Measurements from ENCODE around the gene RTKN.

RTKN gene

GRCh38 chr2:74420006-74420405 lies 21.7 kb downstream of the RTKN start:
- Histone ChIP-seq H3K79me2 (ENCODE audit: insufficient read depth, low read length) (no peaks in the 10 kb centered on the region), H4K20me1 (ENCODE audit: low read depth, low read length) (no peaks in the 10 kb centered on the region), H3K4me2 (ENCODE audit: low read depth, low read length, poor library complexity, severe bottlenecking) (no peak overlapping the region), H3F3A (ENCODE audit: insufficient read depth) (no peaks in the 10 kb centered on the region; the same call in 1 of the 2 replicates), H2AFZ (ENCODE audit: low read depth, low read length, severe bottlenecking) (no peak overlapping the region), H3K27me3 (ENCODE audit: low read length) (no peaks in the 10 kb centered on the region), H3K36me3 (ENCODE audit: low read length) (no peaks in the 10 kb centered on the region), H3K27ac (ENCODE audit: low read depth, low read length) (no peak overlapping the region), H3K9me2 (replicated peaks; ENCODE audit: insufficient read depth, low read length) (no peaks in the 10 kb centered on the region), H3K9ac (ENCODE audit: low read length) (no peak overlapping the region), H3K9me3 (ENCODE audit: insufficient read depth, low read length) (no peaks in the 10 kb centered on the region), H3K4me3 (ENCODE audit: insufficient read depth, low read length, poor library complexity, severe bottlenecking) (no peak overlapping the region)
- TF ChIP-seq EZH2phosphoT487 (conservative IDR thresholded peaks at IDR 0.05; ENCODE audit: low read length) (no peak), CTCF (IDR thresholded peaks at IDR 0.05; ENCODE audit: insufficient read depth, low read length, poor library complexity, severe bottlenecking) (no peak)

- Histone ChIP-seq H3K79me2 (ENCODE audit: insufficient read depth, low read length) (no peaks in the 10 kb centered on the region), H3K9me2 (replicated peaks; ENCODE audit: insufficient read depth, low read length) (no peaks in the 10 kb centered on the region), H3K27ac (ENCODE audit: low read depth, low read length) (no peak overlapping the region), H3K36me3 (ENCODE audit: low read length) (no peaks in the 10 kb centered on the region), H3F3A (ENCODE audit: insufficient read depth) (no peaks in the 10 kb centered on the region; the same call in 1 of the 2 replicates), H3K27me3 (ENCODE audit: low read length) (no peaks in the 10 kb centered on the region), H3K9me3 (ENCODE audit: insufficient read depth, low read length) (no peaks in the 10 kb centered on the region), H3K9ac (ENCODE audit: low read length) (no peak overlapping the region), H4K20me1 (ENCODE audit: low read depth, low read length) (no peaks in the 10 kb centered on the region), H2AFZ (ENCODE audit: low read depth, low read length, severe bottlenecking) (no peak overlapping the region), H3K4me3 (ENCODE audit: insufficient read depth, low read length, poor library complexity, severe bottlenecking) (no peak overlapping the region), H3K4me2 (ENCODE audit: low read depth, low read length, poor library complexity, severe bottlenecking) (no peak overlapping the region)
- TF ChIP-seq CTCF (IDR thresholded peaks at IDR 0.05; ENCODE audit: insufficient read depth, low read length, poor library complexity, severe bottlenecking) (no peak), EZH2phosphoT487 (conservative IDR thresholded peaks at IDR 0.05; ENCODE audit: low read length) (no peak)
These were observed 22.4 kb downstream of the RTKN start for GRCh38 chr2:74419345-74419744.

- Histone ChIP-seq H3K27ac (ENCODE audit: low read depth, low read length) (no peak overlapping the region), H3K9me2 (replicated peaks; ENCODE audit: insufficient read depth, low read length) (no peaks in the 10 kb centered on the region), H3K9me3 (ENCODE audit: insufficient read depth, low read length) (no peaks in the 10 kb centered on the region), H3F3A (ENCODE audit: insufficient read depth) (no peaks in the 10 kb centered on the region; the same call in 1 of the 2 replicates), H3K79me2 (ENCODE audit: insufficient read depth, low read length) (no peaks in the 10 kb centered on the region), H3K36me3 (ENCODE audit: low read length) (no peaks in the 10 kb centered on the region), H3K4me2 (ENCODE audit: low read depth, low read length, poor library complexity, severe bottlenecking) (no peak overlapping the region), H4K20me1 (ENCODE audit: low read depth, low read length) (no peaks in the 10 kb centered on the region), H2AFZ (ENCODE audit: low read depth, low read length, severe bottlenecking) (no peak overlapping the region), H3K27me3 (ENCODE audit: low read length) (no peaks in the 10 kb centered on the region), H3K9ac (ENCODE audit: low read length) (no peak overlapping the region), H3K4me3 (ENCODE audit: insufficient read depth, low read length, poor library complexity, severe bottlenecking) (no peak overlapping the region)
- no peak for TF ChIP-seq CTCF (IDR thresholded peaks at IDR 0.05; ENCODE audit: insufficient read depth, low read length, poor library complexity, severe bottlenecking)
- TF ChIP-seq EZH2phosphoT487 (conservative IDR thresholded peaks at IDR 0.05; ENCODE audit: low read length) = no peak
These were observed 23.4 kb downstream of the RTKN start for GRCh38 chr2:74418312-74418711.

Data from SU-DHL-6 (cell line).